Astrocyte of the spinal cord (primary cell): ENCODE data around the gene CDK11A.

Experiments
- DNase-seq: peaks from one replicate; pipeline ENCODE4 v3.0.0; 2011; ENCODE audit warnings: low read depth, low spot score
- H3K4me3 ChIP-seq: 2 replicates; pipeline ENCODE4 v1.5.1; 2011; ENCODE audit warnings: low read depth, mild to moderate bottlenecking, low read length, moderate library complexity
- in situ Hi-C: cut with HindIII; loops from 2 replicates; pipeline ENCODE4 v1.10.0; 2017; ENCODE audit warnings: low sequenced_read_pairs
- TF ChIP-seq, protein P1 (sequence below): IDR thresholded peaks from 2 replicates; pipeline ENCODE4 v1.5.1; 2012; ENCODE audit warnings: low read depth, mild to moderate bottlenecking, low read length, inconsistent platforms

The CDK11A gene

DNA sequence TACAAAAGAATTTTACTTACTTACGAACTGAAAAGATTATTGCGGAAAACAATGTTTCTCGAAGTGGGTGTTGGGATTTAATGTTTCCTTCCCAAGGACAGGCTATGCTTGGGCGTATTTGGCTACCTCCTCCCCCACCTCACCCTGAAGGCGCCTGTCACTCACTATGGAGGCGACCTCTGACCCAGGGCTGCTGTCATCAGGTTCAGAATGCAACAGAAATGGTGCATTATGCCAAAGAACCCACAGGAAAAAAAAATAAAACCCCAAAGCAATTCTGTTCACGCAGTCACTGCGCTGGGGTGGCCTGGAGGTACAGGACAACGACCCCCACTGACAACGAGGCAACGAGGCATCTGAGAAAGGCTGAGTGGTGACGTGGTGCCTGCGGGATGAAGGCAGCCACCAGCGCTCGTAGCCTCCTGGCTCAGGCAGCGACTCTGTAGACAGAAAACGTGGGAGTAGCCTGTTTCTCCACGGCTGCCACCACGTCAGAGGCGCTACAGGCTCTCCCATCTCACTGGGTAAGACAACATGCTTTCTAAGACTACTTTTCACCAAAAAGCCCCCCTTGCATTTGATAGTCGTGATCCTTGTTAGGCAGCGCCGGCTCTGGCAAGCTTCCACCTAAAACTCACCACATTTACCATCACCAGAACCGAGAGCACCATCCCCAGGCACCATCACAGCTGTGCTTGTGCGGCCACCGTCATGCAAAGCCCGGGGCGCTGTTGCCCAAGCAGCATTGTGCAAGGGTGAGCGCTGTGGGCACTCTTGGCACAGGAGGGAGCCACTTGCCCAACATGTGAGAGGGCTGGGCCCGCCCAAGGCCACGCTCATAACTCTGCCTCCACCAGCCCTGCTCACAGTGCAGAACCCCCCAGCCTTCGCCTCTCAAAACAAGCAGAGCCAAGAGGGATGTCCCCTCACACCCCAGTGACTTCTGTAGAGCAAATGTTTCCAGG, 39.8 kb upstream of the CDK11A start:
- TF ChIP-seq, protein P1, sequence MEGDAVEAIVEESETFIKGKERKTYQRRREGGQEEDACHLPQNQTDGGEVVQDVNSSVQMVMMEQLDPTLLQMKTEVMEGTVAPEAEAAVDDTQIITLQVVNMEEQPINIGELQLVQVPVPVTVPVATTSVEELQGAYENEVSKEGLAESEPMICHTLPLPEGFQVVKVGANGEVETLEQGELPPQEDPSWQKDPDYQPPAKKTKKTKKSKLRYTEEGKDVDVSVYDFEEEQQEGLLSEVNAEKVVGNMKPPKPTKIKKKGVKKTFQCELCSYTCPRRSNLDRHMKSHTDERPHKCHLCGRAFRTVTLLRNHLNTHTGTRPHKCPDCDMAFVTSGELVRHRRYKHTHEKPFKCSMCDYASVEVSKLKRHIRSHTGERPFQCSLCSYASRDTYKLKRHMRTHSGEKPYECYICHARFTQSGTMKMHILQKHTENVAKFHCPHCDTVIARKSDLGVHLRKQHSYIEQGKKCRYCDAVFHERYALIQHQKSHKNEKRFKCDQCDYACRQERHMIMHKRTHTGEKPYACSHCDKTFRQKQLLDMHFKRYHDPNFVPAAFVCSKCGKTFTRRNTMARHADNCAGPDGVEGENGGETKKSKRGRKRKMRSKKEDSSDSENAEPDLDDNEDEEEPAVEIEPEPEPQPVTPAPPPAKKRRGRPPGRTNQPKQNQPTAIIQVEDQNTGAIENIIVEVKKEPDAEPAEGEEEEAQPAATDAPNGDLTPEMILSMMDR: no peak

DNA sequence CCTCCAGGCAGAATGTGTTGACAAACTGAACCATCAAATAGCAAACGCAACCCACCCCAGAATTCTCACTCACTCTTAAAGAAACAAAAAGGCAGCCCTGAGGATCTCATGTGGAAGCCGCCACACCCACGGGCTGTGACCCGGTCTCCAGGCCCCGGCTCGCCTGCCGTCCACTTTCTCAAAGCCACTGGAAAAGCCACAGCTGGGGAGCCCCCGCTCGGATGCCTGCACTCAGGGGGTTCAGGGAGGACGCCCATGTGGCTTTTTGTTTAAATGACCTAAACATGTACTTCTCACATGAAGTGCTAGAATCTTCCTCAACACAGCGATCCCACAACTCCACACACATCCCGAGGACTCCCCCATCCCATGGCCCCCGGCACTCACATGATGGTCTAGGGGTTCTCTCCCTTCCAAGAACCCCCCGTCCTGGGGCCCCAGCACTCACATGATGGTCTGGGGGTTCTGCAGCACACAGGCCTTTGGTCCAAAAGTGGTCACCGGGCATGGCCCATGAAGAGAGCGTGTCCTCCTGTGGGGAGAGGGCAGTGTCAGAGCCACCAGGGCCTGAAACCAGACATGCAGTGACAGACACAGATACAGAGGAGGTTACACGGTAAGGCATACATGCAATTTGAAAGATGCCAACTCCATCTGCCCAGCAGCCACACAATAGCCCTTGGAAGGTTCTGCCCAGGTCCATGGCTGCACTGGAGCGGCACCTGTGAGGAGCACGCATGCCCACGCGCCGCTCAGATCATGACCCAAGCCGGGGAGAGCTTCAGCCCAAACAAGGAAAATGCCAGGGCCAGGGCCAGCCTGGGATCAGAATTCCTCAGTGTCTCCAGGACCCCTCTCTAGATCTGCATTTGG, 37.6 kb upstream of the CDK11A start:
- in situ Hi-C loops: no loop called here
- no peak overlapping the region for H3K4me3 ChIP-seq
- TF ChIP-seq, protein P1: no peak
- DNase-seq: no peak

More for the DNA sequence above, 39.8 kb upstream of the CDK11A start:
- in situ Hi-C loops: no loop called here
- no peak overlapping the region for H3K4me3 ChIP-seq
- DNase-seq: no peak

DNA sequence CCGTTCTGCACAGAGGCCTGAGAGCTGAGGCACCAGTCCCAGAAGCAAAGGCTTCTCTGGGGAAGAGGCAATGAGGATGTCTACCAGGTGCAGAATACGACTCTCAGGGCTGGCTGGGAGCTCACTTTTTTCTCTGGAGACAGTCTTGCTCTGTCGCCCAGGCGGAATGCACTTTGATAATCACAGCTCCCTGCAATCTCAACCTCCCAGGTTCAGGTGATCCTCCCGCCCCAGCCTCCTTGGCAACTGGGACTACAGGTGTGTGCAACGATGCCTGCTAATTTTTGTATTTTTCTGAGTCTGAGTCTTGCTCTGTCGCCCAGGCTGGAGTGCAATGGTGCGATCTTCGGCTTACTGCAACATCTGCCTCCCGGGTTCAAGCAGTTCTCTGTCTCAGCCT, 36.6 kb upstream of the CDK11A start:
- in situ Hi-C loops: no loop called here
- H3K4me3 ChIP-seq: no peak overlapping the region
- TF ChIP-seq, protein P1: no peak
- DNase-seq: no peak

DNA sequence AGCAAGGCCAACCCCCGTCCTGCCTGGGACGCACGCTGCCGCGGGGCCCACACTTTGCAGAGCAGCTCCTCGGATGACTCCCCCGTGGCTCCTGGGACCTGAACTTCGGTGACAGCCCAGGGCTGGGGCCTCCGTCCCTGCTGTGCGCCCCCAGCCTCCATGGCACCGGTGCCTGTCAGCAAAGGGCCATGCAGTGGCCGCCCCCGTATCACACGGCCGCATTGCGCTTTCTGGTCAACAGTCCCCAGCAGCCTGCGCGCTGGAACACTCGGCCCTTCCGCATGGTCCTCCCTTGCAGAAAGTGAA, 36.1 kb upstream of the CDK11A start:
- H3K4me3 ChIP-seq: no peak overlapping the region
- no peak for DNase-seq
- in situ Hi-C loops: no loop called here
- TF ChIP-seq, protein P1: no peak

DNA sequence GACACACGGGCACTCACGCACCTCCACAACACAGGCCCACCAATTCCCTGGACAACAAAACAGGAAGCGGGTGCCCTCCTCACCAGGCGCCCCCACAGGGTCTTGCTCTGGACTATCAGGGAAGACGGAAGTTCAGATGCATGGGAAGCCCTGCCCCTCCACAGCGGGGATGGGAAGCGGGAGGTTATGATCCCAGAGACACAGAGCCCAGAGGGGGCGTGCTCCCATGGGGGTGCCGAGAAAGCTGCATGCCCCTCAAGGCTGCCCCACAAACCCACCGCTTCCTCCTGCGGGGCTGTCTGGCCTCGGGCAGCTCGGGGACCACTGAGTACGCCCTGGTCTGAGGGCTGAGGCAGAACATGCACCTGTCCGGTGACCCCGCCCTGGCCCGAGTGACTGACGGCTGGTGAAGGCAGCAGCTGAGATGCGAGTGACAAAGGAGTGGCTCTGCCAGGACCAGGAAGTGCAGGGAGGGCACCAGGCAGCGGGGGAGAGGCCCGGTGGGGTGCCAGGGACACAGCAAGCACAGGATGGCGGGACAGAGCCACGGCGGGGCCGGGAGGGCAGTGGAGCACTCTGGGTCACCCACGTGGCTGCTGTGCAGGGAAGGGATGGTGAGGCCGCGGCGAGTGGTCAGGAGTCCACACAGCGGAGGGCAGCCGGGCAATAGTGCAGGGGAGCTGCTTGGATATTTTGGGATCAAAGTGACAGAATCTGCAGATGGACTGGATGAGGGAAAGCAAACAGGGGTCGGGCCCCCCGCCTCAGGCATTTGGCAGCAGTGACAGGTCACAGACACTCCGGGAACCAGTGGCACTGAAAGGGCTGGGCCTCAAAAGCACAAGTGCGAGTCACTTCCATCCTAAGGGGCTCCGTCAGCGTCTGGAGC, 35.5 kb upstream of the CDK11A start:
- no peak overlapping the region for H3K4me3 ChIP-seq
- in situ Hi-C loops: no loop called here
- TF ChIP-seq, protein P1: no peak
- no peak for DNase-seq
